GM21447 (cell line): ENCODE measurements around the gene PNLIPRP3.
"Not testable (repeated sequence)": the region's sequence is repeated elsewhere in the genome, so short reads cannot be mapped to it uniquely, and the experiment has no call there.

Source experiments
- ATAC-seq: cut with Tn5 transposase; IDR thresholded peaks from one replicate; pipeline ENCODE4 v1.9.1; 2021; ENCODE audit not compliant: unreplicated experiment

The PNLIPRP3 gene

DNA sequence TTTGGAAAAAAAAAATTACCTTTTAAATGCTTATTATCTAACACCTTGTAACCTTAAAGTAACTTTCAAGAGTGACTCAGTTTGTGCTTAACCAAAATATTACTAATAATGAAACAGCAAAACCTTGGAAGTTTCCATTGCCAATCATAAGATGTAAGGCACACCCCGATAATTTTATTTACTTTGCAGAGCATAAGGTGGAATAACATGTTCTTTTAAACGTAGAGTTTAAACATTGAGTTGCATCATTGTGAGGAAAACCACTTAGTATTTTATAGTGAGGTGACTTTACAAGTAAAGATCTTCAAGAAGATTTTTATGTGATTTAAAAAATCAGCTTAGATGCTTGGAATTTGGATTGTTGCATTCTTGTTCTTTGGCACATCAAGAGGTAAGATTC lies at the start of gene PNLIPRP3:
PNLIPRP3 (plus strand) TSS at position 177 of the 400 bp plus-strand sequence; CDS start at position 343, 166 bp downstream.
- no peak for ATAC-seq

GRCh38 chr10:116382290-116382689 lies 45.4 kb upstream of the PNLIPRP3 start:
- no peak for ATAC-seq

GRCh38 chr10:116385311-116385710 lies 42.3 kb upstream of the PNLIPRP3 start:
- ATAC-seq = no peak

DNA sequence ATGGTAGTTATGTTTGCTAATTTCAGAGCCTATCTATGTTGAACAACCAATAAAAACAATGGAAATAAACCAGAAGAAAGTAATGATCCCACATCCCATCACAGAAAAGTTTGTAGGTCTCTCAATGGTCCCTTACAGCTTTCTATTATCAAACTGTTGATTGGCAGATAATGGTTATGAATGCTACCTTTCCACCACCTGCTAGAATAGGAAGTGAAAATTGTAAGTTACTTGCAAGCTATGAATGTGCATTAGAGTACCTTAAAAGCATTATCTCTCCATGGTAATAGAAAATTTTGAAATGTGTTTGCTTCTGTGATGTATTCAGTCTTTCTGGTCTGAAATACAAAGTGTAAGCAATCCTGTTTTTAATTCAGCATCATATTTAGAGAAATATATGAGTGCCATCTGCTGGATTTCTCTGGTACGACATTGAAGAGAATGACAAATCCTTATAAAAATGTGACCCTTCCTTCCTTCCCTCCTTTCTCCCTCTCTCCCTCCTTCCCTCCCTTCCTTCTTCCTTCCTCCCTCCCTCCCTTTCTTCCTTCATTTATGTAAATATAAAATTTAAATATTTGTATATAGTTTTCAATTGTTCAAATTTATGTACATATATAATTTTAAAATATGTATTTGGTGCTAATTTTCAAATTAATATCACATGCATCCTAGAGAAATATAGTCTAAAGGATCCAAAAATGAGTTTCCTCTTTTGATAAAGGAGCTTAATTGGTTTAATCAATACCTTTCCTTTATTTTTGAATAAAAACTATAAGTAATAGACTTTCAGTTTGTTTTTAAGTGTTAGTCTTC lies 41.4 kb upstream of the PNLIPRP3 start:
- ATAC-seq = no peak

DNA sequence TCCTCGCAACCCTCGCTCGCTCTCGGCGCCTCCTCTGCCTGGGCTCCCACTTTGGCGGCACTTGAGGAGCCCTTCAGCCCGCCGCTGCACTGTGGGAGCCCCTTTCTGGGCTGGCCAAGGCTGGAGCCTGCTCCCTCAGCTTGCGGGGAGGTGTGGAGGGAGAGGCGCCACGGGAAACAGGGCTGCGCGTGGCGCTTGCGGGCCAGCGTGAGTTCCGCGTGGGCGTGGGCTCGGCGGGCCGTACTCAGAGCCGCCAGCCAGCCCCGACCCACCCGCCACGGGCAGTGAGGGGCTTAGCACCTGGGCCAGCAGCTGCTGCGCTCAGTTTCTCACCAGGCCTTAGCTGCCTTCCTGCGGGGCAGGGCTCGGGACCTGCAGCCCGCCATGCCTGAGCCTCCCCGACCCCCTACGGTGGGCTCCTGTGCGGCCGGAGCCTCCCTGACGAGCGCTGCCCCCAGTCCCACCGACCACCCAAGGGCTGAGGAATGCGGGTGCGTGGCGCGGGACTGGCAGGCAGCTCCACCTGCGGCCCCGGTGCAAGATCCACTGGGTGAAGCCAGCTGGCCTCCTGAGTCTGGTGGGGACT lies 34.3 kb upstream of the PNLIPRP3 start:
- not testable (repeated sequence) for ATAC-seq

DNA sequence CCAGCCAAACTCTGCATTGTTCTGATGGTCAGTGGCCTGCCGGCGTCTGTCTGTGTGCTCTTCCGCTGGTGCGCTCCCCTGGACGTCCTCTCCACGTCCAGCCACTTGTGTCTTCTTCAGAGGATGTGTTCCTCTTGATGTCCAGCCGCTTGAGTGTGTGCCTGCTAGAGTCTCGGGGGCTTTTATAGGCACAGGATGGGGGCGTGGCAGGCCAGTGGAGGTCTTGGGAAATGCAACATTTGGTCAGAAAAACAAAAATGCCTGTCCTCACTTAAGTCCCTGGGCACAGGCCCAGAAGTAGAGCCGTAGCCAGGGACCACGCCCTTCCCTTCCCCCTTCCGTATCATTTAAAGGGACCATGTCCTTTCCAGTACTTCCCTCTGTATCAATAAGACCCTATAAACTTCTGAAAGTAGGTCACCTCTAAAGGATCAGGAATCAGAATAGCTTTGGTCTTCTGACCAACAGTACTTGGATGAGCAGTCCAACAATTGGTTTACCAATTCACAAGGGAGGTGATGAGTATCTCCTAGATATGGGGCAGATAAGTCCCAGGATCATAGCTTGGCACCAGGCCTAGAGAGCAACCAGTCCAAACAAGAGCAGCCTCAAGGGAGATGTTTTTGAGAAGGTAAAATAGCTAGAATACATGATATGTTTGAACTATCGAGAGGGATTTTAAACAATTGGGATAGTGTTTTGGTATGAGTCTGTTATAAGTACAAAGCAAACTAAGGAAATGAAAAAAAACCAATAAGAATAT lies 32.2 kb upstream of the PNLIPRP3 start:
- no peak for ATAC-seq

- no peak for ATAC-seq
Measured at GRCh38 chr10:116398224-116398623, 29.4 kb upstream of the PNLIPRP3 start.

DNA sequence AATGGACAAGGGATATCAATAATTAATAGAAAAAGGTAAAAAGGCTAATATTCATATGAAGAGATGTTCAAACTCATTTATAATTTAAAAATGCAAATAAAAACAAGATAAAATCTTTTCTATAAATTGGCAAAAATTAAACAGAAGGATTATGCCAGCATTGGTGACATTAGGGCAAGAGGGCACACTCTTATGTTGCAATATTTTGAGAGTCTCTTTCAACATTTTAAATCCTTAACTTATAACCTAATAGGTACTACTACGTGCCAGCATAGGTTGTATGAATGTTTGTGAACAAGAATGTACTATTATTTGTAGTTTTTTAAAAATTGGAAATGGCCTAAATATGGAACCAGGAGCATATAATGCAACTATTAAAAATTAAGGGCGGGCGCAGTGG lies 24.8 kb upstream of the PNLIPRP3 start:
- no peak for ATAC-seq

DNA sequence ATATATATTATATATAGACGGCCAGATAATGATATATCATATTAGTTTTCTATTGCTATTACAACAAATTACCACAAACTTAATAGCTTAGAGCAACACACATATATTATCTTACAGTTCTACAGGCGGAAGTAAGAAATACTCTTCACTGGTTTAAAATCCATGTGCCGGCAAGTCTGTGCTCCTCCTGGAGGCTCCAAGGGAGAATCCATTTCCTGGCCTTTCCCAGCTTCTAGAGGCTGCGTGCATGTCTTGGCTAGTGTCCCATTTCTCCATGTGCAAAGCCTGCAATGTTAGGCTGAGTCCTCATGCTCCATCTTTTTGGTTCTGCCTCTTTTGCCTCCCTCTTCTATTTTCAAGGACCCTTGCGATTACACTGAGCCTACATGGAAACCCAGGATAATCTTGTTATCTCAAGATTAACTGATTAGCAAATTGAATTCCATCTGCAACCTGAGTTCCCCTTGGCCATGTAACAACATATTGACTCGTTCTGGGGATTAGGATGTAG lies 23.9 kb upstream of the PNLIPRP3 start:
- ATAC-seq = no peak

GRCh38 chr10:116408719-116409118 lies 18.9 kb upstream of the PNLIPRP3 start:
- peak; percentile 61 for ATAC-seq

DNA sequence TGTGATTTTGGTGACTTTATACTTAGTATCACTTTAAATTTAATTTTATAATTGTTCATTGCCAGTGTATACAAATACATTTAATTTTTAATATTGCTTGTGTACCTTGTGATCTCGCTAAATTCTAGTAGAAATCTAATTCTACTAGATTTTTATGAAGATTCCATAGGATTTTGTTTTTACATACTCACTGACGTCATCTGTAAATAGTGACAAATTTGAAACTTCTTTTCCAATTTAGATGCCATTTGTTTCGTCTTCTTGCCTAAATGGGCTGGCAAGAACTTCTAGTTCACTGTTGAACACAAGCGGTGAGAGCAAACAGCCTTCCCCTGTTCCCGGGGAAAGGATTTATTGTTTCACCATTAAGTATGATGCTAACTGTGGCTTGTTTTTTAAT lies 17.3 kb upstream of the PNLIPRP3 start:
- ATAC-seq = no peak

- ATAC-seq = no peak
Measured at GRCh38 chr10:116417821-116418220, 9.8 kb upstream of the PNLIPRP3 start.

DNA sequence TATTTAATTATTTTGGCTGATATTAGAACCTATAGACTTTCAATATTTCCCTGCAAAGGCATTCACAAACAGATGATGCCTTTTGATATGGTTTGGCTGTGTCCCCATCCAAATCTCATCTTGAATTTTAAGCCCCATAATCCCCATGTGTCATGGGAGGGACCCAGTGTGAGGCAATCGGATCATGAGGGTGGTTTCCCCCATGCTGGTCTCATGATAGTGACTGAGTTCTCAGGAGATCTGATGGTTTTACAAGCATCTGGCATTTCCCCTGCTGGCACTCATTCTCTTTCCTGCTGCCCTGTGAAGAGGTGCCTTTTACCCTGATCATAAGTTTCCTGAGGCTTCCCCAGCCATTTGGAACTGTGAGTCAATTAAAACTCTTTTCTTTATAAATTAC lies 9.3 kb upstream of the PNLIPRP3 start:
- no peak for ATAC-seq

GRCh38 chr10:116421815-116422214 lies 5.8 kb upstream of the PNLIPRP3 start:
- ATAC-seq = no peak

GRCh38 chr10:116429288-116429977 lies 1.8 kb downstream of the PNLIPRP3 start:
- ATAC-seq = no peak

GRCh38 chr10:116430288-116430687 lies 2.6 kb downstream of the PNLIPRP3 start:
- no peak for ATAC-seq

DNA sequence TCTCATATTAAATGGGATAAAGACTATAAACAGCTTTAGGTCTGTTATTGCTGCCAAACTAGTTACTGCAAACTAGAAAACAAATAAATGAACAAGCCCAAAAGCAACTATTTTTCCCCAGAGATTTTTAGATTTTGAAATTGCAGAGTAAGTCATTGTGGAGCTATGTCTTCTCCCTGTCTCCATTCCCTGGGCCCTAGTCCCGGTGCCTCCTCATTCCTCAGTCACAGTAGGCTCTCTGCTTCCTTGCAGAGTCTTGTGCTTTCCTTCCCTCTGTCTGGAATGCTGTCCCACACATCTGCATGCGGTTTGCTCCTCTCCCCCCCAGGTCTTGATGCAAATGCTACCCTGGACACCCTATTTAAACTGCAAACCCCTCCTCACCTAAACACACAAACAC lies 4.0 kb downstream of the PNLIPRP3 start:
- ATAC-seq = no peak

DNA sequence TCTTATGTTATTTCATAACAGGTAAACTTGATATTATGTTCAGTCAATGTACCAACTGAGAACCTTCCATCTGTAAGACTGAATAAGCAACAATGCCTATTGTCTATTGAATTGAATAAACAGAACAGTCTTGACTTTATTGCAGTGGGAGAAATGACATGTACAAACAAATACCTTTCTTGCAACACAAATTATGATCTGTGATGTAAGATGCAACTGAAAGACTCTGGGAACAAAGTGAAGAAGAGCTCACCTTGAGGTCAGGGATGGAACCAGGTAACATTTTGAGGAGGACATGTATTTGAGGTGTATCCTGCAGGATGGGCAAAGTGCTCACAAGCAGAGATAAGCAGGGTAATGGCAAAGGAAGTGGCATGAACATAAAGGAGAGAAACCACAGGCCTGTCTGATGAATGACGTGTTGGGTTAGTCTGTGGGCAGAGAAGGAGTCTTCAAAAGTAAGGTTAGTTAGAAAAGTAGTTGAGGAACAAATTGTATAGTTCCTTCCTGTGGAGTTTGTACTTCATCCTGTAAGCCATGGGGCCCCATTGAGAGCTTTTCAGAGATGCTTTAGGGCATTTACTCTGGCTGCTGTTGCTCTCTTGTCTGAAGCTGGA lies 9.5 kb downstream of the PNLIPRP3 start:
- ATAC-seq = no peak

DNA sequence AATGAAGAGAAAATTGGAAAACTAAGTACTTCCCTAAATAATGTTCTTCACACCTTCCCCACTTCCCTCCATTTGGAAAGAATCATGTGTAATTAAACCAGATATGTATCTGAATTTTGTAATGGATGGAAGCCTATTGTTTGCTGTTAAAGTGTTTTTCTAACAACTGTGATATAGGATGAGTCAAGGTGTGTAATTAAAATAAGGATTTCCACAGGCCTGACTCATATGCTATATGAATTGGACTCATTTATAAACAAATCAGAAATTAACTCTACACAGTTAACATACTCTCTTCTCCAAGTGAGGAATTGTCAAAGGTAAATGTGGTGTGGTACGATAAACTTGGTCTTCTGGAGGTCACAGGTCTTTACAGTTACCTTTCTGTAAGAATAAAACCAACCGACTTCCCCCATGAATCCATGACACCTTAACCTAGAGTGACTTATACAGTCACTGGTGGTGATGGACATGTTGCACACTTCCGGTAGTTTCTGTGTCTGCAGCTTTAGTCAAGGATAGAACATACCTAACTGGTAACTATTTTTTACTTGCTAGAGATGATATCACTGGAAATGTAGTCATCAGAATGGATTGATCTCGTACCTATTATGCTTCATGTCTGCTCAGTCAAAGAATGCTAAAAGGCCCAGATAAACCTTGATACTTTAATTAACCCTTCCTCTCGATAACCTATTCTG lies 12.8 kb downstream of the PNLIPRP3 start:
- ATAC-seq = no peak

- no peak for ATAC-seq
Measured at GRCh38 chr10:116444527-116445142, 17.0 kb downstream of the PNLIPRP3 start.
